ENCODE data around the gene FLNC.

Gene FLNC

GRCh38 chr7:128873234-128873633 lies 43.0 kb downstream of the FLNC start:
- Histone ChIP-seq H3K9me3 (ENCODE audit: severe bottlenecking) (no peaks in the 10 kb centered on the region), H3K4me3 (ENCODE audit: low read depth, low read length) (no peak overlapping the region), H3K27me3 (ENCODE audit: insufficient read depth, low read depth, severe bottlenecking) (no peaks in the 10 kb centered on the region), H3K36me3 (no peaks in the 10 kb centered on the region), H3K27ac (no peak overlapping the region)
- DNase-seq, result no peak
- TF ChIP-seq CTCF (IDR thresholded peaks at IDR 0.05; ENCODE audit: low read depth, low read length), result no peak

- Histone ChIP-seq H3K4me3 (ENCODE audit: low read depth, low read length) (no peak overlapping the region), H3K36me3 (no peaks in the 10 kb centered on the region), H3K9me3 (ENCODE audit: severe bottlenecking) (no peaks in the 10 kb centered on the region), H3K27me3 (ENCODE audit: insufficient read depth, low read depth, severe bottlenecking) (no peaks in the 10 kb centered on the region), H3K27ac (no peak overlapping the region)
- no peak for DNase-seq
- TF ChIP-seq CTCF (IDR thresholded peaks at IDR 0.05; ENCODE audit: low read depth, low read length), result no peak
Measured at GRCh38 chr7:128874140-128875031, 44.2 kb downstream of the FLNC start.

GRCh38 chr7:128875523-128875948 lies 45.3 kb downstream of the FLNC start:
- no peak for DNase-seq
- Histone ChIP-seq H3K27ac (no peak overlapping the region), H3K4me3 (ENCODE audit: low read depth, low read length) (no peak overlapping the region), H3K27me3 (ENCODE audit: insufficient read depth, low read depth, severe bottlenecking) (no peaks in the 10 kb centered on the region), H3K36me3 (no peaks in the 10 kb centered on the region), H3K9me3 (ENCODE audit: severe bottlenecking) (no peaks in the 10 kb centered on the region)
- no peak for TF ChIP-seq CTCF (IDR thresholded peaks at IDR 0.05; ENCODE audit: low read depth, low read length)

- no peaks in the 10 kb centered on the region for H3K36me3 ChIP-seq
- H3K9me3 ChIP-seq (ENCODE audit: severe bottlenecking), result no peaks in the 10 kb centered on the region
- H3K27me3 ChIP-seq (ENCODE audit: insufficient read depth, low read depth, severe bottlenecking), result no peaks in the 10 kb centered on the region
- no peak for TF ChIP-seq CTCF (IDR thresholded peaks at IDR 0.05; ENCODE audit: low read depth, low read length)
- H3K27ac ChIP-seq, result no peak overlapping the region
- no peak overlapping the region for H3K4me3 ChIP-seq (ENCODE audit: low read depth, low read length)
- no peak for DNase-seq
Measured at GRCh38 chr7:128876127-128876526, 45.9 kb downstream of the FLNC start.

- H3K36me3 ChIP-seq, result no peaks in the 10 kb centered on the region
- no peaks in the 10 kb centered on the region for H3K27me3 ChIP-seq (ENCODE audit: insufficient read depth, low read depth, severe bottlenecking)
- no peak for DNase-seq
- H3K4me3 ChIP-seq (ENCODE audit: low read depth, low read length), result no peak overlapping the region
- H3K9me3 ChIP-seq (ENCODE audit: severe bottlenecking), result no peaks in the 10 kb centered on the region
- H3K27ac ChIP-seq, result no peak overlapping the region
- no peak for TF ChIP-seq CTCF (IDR thresholded peaks at IDR 0.05; ENCODE audit: low read depth, low read length)
Measured at GRCh38 chr7:128876586-128876977, 46.4 kb downstream of the FLNC start.
